GM19025 (cell line): ENCODE measurements around the gene ART5.
A peak's percentile ranks its signal among the peaks of the same experiment; 100 is the strongest.
"Not testable (repeated sequence)": the region's sequence is repeated elsewhere in the genome, so short reads cannot be mapped to it uniquely, and the experiment has no call there.

ENCODE experiments used
- ATAC-seq: cut with Tn5 transposase; IDR thresholded peaks from one replicate; pipeline ENCODE4 v1.9.1; 2021; ENCODE audit warnings: mild to moderate bottlenecking, low read depth, moderate library complexity; ENCODE audit not compliant: unreplicated experiment

Gene ART5

GRCh38 chr11:3626250-3626960, 15.4 kb downstream of the ART5 start:
- no peak for ATAC-seq

GRCh38 chr11:3623767-3624458, 17.9 kb downstream of the ART5 start:
- ATAC-seq = no peak

GRCh38 chr11:3623121-3623520, 18.7 kb downstream of the ART5 start:
- ATAC-seq = no peak

GRCh38 chr11:3622521-3622920, 19.3 kb downstream of the ART5 start:
- ATAC-seq = no peak

GRCh38 chr11:3617990-3618389, 23.8 kb downstream of the ART5 start:
- ATAC-seq = no peak

GRCh38 chr11:3616721-3617460, 24.9 kb downstream of the ART5 start:
- ATAC-seq = no peak

- ATAC-seq = no peak
These were observed 25.8 kb downstream of the ART5 start for GRCh38 chr11:3615998-3616397.

GRCh38 chr11:3614742-3615171, 27.0 kb downstream of the ART5 start:
- ATAC-seq = peak; percentile 75

- ATAC-seq = no peak
These were observed 27.6 kb downstream of the ART5 start for GRCh38 chr11:3613998-3614741.

GRCh38 chr11:3611976-3612678, 29.7 kb downstream of the ART5 start:
- ATAC-seq = no peak

- no peak for ATAC-seq
These were observed 30.9 kb downstream of the ART5 start for GRCh38 chr11:3610846-3611245.

GRCh38 chr11:3609416-3610265, 32.2 kb downstream of the ART5 start:
- no peak for ATAC-seq

GRCh38 chr11:3605771-3606203, 36.0 kb downstream of the ART5 start:
- no peak for ATAC-seq

GRCh38 chr11:3605283-3605662, 36.5 kb downstream of the ART5 start:
- no peak for ATAC-seq

GRCh38 chr11:3604167-3604566, 37.6 kb downstream of the ART5 start:
- no peak for ATAC-seq

- ATAC-seq = not testable (repeated sequence)
These were observed 41.6 kb downstream of the ART5 start for GRCh38 chr11:3600201-3600600.

- ATAC-seq = not testable (repeated sequence)
These were observed 44.0 kb downstream of the ART5 start for GRCh38 chr11:3597743-3598142.

GRCh38 chr11:3591326-3591725, 50.5 kb downstream of the ART5 start:
- not testable (repeated sequence) for ATAC-seq

- not testable (repeated sequence) for ATAC-seq
These were observed 51.6 kb downstream of the ART5 start for GRCh38 chr11:3590193-3590592.
